ENCODE measurements around the gene ADARB2.

Gene ADARB2

DNA sequence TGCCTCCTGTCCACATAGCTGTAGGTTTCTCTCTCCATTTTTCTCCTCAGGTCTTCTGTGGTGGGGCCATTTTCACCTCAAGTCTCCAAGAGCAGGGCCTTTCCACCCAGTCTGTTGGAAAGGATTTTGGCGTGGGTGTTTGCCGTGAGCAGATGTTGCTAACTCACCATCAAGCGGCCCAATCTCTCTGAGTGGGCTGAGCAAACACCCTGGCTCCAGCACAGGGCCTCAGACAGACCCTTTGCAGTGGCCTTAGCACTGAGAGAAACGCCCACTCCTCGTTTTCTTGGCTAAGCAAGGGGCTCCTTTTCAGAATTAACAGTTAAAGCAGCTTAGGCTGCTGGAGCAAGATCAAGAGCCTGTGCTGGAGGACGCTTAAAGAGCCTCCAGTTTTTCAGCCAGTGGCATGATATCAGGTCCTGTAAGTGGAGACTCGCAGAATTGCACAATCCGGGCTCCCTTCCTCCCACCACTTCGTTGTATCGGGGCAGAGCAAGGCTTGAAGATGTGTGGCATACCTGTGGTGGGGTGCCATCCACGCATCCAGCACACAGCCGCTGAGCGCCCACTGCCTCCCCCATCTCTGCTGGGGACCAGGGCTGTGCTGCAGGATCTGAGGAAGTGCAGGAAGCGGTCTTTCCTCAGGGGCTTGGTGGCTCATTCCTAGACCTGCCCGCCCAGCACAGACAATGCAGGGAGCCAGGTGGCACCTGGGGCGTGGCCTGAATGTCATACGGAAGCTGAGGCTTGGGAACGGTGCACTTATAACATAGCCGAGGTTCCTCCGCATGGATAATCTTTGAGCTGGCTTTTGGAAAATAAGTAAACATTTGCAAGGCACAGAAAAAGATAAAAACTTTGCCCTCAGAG, 142.7 kb downstream of the ADARB2 start:
- no peak for DNase-seq (ENCODE audit: low read depth)

GRCh38 chr10:1591742-1592141, 145.6 kb downstream of the ADARB2 start:
- no peak for DNase-seq (ENCODE audit: low read depth)

GRCh38 chr10:1591045-1591444, 146.3 kb downstream of the ADARB2 start:
- no peak for DNase-seq (ENCODE audit: low read depth)

DNA sequence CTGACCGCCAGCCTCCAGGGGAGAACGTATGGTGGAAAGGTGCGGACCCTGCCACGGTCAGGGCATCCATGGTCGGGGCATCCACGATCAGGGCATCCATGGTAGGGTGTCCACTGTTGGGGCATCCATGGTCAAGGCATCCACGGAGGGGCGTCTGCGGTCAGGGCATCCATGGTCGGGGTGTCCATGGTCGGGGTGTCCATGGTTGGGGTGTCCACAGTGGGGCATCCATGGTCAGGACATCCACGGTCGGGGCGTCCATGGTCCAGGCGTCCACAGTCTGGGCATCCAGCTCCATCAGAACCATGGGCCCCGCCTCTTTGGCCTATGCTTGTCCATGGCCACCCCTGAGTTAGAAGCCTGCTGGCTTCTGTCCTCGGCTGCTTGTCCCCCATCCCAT, 148.1 kb downstream of the ADARB2 start:
- no peak for DNase-seq (ENCODE audit: low read depth)

- DNase-seq (ENCODE audit: low read depth): no peak
Observed at GRCh38 chr10:1582739-1583138, 154.6 kb downstream of the ADARB2 start.

- no peak for DNase-seq (ENCODE audit: low read depth)
Observed at GRCh38 chr10:1581189-1581588, 156.1 kb downstream of the ADARB2 start.

DNA sequence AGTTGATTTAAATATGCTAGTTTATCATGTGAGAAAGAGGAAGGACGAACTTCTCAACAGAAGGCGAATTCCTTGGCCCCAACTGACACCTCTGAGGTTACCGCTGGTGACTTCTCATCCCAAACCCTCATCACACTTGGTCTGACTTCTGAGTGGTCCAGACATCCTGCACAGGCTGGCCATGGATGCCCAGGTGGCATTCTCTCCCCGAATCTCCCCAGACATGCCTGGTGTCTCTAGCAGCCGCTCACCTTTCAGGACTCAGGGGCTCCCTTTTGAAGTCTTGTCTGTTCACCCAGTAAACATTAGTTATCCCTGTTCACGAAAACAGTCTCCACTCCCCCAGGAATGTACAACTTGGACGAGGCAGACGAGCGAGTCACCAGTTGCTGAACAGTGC, 157.7 kb downstream of the ADARB2 start:
- no peak for DNase-seq (ENCODE audit: low read depth)

DNA sequence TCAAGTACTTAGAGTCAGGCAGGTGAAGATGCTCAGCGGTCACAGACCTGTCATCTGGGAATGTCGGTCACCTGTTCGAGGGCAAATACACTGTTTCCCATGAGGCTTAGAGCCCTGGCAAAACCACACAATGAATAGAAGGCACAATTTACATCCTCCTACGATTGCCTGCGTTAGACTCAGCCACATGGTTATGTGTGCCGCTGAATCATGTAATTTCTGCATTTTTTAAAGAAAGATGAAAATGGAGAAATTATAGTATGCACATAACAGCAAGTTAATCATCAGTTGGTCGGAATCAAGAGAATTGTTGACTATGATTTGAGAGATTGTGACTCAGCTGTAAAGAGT, 158.2 kb downstream of the ADARB2 start:
- DNase-seq (ENCODE audit: low read depth): no peak

GRCh38 chr10:1578392-1579140, 158.8 kb downstream of the ADARB2 start:
- no peak for DNase-seq (ENCODE audit: low read depth)

DNA sequence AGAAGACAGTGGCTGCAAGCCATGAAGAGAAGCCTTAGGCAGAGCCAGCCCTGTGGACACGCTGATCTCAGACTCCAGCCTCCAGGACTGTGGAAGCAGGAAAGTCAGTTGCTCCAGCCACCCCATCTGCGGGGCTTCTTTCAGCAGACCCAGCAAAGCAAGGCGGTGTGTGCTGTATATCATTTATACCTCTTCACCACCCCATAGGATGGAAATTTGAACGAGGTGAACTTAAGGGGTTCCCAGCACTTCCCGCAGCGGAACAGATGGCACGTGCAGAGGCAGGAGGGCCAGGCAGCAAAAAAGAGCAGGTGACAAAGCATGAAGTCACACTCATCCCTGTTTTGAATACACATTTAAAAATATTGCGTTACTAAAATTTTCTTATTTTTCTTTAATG, 159.4 kb downstream of the ADARB2 start:
- no peak for DNase-seq (ENCODE audit: low read depth)

- no peak for DNase-seq (ENCODE audit: low read depth)
Observed at GRCh38 chr10:1577373-1577770, 160.0 kb downstream of the ADARB2 start.

DNA sequence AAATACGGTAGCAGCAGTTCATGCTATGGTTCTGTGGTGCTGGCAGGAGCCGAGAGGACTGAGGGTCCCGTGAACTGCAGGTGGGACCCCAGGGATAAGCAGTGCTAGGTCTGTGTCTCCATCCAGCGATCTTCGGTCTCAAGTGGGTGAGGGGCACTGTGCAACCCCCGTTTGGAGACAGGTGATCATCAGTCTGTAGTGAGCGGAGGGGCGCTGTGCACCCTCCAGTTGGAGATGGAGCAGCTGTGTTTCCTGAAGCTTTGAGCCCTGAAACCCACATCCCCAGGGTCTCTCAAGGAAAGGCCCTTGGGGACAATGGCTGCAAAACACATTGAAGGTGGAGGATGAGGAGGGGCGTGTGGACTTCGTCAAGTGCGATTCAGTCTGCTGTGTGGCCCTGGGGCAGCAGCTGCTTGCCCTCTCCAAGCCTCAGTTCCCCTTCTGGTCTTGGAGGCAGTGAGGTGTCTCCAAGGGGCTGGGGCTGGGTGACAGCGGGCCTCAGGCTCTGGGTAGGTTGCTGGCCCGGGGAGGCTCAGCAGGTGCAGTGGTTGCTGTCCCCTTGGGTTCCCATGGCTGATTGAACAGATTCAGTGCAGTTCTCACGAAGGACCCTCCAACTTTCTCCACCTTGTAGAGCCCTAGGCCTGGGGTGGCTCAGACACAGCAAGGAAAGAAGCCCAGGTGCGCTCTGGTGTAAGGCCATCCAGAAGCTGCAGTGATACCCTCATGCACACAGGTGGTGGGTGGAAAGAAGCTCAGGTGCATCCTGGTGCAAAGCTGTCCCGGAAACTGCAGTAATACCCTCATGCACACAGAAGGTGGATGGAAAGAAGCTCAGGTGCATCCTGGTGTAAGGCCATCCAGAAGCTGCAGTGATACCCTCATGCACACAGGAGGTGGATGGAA, 160.6 kb downstream of the ADARB2 start:
- no peak for DNase-seq (ENCODE audit: low read depth)

DNA sequence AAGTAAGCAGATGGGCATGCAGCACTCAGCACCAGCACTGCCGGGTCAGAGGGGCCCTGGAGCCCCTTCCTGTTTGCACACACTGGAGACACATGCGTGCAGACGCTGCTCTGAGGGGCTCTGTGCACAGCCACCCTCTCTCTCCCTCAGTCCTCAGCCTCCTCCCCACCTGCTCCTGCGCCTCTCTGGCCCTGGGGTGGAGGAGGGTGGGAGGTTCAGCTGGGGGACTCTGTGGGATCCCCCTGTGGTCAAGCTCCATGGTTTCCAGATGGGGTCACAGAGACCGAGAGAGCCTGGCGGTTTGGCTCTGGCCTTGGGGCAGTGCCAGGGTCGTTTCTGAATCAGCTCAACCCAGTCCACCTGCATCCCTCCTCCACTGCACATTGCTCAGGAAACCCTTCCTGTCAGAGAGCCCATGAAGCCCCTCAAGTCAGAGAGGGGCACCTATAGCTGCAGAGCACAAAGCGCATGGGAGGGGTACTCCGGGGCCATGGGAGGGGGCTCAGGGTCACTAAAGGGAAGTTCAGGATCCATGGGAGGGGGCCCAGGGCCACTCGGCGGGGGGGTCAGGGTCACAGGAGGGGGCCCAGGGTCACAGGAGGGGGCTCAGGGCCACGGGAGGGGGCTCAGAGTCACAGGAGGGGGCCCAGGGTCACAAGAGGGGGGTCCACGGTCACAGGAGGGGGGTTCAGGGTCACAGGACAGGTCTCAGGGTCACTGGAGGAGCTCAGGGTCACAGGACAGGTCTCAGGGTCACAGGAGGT, 161.7 kb downstream of the ADARB2 start:
- no peak for DNase-seq (ENCODE audit: low read depth)

DNA sequence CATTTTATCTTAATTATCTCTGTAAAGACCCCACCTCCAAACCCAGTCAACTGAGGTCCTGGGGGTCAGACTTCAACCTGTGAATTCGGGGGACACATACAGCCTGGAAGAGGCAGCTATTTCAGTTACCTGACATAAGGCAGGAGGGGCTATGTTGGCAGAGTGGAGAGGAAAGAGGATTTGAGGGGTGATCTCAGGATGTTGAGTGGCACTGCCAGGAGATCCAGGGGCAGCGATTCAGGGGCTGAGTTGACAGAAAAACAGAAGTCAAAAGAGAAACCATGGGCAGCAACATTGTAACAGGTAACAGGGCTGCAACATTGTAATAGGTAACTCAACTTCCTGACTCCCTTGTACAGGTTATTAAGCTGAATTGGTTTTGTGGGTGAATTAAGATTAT, 162.6 kb downstream of the ADARB2 start:
- DNase-seq (ENCODE audit: low read depth): no peak

GRCh38 chr10:1573981-1574380, 163.3 kb downstream of the ADARB2 start:
- no peak for DNase-seq (ENCODE audit: low read depth)

DNA sequence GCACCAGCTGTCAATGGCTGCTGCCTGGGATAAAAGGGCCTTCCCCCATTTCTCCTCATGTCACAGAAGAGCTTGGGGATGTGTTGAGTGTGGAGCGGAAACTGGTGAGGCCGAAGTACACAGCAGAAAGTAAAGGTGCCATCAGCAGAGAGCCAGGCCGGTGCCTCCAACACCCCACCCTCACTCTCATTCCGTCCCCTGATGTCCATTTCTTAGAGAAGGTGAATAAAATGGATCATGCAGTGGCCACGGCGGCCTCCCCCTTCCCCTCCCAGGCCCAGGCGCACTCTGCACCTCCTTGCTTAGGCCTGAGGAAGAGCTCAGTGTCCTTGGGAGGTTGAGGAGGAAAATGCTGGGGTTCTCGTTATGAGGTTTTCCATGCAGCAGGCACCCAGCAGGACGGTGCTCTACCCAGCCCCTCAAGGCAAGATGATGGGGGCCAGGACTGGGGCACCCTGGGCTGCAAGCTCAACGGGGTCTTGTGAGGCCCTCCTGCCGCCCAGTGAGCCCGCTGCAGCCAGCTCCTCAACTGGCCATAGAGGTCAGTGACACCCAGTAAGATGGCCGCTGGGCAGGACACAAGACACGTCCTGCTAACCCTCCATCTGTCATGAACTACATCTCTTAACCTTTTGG, 163.9 kb downstream of the ADARB2 start:
- no peak for DNase-seq (ENCODE audit: low read depth)

DNA sequence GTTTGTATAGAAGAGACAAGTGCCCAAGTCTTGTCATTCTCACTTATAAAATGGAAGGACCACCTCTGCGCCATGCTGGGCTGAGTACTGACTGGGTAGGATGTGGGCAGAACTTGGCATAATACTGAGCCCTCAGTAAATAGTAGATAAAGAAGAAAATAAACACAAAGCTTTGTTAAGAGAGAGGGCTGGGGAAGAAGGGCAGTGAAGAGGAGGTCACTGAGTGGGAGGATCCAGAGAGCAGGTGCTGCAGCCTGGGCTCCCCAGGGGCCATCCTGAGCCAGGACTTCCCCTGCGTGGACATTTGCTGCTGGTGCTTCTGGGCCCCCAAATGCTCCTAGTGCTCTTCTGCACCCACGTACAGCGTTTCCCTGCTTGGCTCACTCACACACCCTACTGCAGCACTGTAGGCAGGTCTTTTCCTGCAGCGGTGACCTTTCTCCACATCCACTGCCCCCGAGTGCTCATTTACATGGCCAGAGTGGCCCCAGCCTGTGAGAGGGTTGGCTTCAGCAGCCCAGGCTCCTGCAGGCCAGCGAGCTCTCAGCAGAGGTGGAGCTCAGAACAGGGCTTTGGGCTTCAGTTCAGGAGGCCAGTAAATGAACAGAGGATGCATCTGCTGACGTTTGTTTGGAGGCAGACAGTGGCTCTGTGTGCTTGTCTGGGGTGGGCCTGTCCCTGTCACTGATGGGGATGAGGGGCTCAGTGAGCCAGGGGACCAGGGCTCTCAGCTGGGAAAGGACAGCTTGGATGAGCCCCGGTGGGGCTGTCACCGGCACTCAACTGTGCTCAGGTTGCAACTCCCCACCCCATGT, 164.6 kb downstream of the ADARB2 start:
- DNase-seq (ENCODE audit: low read depth): no peak

DNA sequence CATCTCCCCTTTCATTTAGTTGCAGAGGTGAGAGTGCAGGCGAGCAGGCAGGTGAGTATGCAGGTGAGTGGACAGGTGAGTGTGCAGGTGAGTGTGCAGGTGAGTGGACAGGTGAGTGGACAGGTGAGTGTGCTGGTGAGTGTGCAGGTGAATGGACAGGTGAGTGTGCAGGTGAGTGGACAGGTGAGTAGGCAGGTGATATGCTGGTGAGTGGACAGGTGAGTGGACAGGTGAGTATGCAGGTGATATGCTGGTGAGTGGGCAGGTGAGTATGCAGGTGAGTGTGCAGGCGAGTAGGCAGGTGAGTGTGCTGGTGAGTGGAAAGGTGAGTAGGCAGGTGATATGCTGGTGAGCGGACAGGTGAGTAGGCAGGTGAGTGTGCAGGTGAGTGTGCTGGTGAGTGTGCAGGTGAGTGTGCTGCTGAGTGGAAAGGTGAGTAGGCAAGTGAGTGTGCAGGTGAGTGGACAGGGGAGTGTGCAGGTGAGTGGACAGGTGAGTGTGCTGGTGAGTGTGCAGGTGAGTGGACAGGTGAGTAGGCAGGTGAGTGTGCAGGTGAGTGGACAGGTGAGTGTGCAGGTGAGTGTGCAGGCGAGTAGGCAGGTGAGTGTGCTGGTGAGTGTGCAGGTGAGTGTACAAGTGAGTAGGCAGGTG, 165.6 kb downstream of the ADARB2 start:
- no peak for DNase-seq (ENCODE audit: low read depth)

DNA sequence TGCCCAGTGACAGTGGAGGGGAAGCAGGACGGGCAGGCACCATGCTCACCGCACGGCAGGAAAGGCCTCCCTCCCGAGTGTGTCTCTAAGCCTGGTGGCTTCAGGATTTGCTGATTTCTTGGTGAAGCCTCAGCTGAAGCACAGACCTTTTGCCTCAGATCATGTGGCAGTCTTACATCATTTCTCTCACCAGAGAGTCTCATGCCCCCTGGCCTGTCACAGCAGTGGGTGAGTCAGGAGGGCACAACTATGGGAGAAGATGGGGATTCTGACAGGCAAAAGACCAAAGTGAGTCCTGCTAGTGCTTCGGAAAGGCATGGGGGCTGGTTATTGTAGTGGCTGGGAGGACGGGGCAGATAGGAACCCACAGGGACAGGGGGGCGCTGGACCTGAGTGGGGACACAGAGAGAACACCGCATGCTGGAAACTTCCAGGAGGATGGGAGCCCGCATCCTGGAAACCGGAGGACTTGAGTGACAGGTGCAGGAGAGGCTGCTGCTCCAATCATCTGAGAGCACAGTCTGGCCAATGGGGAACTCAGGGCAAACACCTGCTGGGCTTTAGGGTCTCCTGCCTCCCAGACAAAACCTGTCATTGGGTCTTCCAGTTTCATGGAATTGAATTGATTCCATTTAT, 166.8 kb downstream of the ADARB2 start:
- DNase-seq (ENCODE audit: low read depth): no peak
